HUDEP-2 (cell line): ENCODE measurements around the gene TACC3.
A peak's percentile ranks its signal among the peaks of the same experiment; 100 is the strongest.

Experiments
- DNase-seq, 76 experiments: peaks; one replicate each; lab custom pipeline; 2025; ENCODE audit not compliant: unreplicated experiment in 76 of 76; lab: John Stamatoyannopoulos, UW

The TACC3 gene

DNA sequence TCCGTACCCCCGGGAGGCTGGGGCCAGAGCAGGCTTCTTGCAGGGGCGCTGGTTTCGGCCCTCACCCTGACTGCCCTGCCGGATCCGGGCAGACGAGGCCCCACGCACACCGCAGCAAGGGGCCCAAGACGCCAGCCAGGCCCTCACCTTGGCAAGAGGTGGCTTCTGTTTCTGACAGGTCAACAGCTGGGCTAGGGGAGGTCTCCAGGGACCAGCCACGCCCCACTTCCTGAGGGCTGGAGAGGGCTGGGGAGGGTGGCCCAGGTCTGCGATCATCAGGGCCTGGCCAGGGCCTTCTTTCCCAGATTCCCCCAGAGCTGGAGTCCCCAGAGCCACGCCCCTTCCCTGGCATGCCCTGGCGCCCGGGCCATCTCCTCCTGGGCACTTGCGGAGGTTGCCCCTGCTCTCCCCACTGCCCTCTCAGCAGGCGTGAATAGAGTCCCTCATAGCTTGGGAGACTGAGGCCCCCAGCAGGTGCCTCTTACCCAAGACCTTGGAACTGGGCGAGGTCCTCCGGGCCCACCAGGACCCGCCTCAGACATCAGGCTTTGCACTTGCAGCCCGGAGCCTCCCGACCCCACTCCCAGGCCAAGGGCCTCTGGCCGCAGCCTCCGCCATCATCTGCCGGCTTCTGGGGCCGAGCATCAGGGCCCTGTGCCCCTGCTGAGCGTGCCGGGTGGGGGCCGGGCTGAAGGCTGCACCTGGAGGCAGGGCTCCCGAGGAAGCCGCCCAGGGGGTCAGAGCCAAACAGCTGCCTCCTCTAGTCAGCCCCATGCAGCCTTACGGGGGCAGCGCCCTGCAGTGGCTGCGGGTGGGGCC is 65.4 kb downstream of the TACC3 start:
- DNase-seq, result no peak

DNA sequence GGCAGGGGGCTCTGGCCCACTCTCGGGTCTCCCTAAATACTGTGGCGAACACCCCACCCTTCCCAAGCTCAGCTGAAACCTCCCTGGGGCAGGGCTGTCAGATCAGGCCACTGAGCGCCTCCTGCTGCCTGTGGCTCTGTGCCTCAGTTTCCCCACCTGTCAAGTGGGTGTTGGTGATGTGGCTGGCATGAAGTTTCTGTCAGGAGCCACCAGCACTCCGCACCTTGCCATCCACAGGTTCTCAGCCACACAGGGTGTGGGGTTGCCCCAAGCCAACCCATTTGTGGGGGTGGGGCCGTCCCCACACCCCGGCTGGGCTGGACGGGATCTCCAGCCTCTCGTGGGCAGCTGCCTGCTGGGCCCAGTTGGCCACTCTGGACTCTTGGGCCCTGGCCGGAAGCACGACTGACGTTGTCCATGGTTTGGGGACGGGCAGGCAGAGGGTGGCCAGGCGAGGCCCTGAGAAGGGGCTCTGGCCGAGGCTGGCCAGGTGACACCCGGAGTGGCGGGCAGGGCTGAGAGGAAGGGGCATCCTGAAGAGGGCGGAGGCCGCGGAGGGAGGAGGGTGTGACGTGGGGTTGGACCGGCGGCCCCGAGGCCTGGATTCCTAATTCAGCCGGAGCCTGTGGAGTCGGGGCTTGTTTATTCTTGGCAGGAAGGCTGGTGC is 66.2 kb downstream of the TACC3 start:
- no peak for DNase-seq

DNA sequence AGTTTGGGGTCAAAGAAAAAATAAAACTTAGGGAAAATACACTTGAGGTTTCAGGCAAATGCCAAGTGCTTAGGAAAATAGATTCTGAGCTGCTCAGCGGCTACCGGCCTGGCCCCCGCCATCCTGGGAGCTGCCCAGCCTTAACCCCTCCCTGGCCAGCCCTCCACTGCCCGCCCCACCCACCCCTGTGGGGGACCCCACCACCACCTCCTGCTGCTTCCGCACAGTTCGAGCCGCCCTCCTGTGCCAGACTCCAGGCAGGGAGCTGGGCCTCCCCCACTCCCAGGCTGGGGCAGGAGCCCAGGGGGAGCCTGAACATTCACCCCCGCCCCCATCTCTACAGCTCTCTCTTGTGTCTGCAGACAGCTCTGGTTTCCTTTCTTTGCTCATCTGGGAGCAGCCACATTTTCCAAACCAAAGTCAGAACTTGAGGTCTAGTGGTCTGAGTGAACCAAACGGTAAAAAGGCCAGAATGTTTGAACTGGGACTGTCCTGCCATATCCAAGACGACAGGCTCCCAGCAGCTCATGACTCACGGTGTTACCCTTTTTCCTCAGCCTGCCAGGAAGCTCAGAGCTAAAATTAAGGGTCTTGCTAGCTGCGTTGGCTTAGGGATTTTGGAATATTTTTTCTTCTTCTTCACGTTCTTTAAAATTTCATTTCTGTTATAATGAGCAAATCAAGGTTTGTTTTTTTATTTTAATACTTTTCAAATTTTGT is 67.1 kb downstream of the TACC3 start:
- no peak for DNase-seq

DNA sequence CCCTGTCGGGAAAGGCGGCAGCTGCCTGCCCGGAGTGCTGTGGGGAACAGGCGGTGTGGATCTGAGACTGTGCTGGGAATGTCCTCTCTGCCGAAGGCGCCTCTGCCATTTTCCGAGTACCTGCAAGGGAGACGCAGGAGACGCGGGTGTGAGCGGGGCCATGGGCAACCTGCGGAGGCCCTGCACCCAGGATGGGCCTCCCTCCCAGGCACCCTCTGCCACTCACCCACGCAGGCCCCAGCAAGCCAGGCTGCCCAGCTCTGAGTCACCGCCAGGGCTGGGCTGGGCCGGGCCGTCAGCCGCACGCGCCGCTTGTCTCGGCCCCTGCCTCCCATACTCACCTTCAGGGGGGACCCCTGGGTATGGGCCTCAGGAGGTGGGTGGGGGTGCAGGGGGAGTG is 68.2 kb downstream of the TACC3 start:
- DNase-seq, result no peak

DNA sequence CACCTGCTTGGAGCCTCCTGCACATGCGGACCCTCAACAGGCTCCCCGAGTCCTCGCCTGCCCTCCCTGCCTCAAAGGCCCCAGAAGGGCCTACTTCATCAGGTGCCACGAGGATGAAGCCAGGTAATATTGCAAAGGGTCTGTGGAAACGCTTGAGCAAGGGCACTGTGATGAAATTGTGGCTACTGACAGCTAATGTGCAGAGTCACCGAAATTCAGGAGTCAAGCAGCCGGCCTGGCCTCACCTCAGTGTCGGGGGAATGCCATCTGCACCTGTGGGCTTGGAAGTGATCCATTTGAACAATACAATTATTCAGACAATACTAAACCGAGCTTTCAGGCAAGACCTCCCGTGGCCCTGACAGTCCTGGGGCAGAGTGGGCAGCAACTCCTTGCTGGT is 68.7 kb downstream of the TACC3 start:
- no peak for DNase-seq

DNA sequence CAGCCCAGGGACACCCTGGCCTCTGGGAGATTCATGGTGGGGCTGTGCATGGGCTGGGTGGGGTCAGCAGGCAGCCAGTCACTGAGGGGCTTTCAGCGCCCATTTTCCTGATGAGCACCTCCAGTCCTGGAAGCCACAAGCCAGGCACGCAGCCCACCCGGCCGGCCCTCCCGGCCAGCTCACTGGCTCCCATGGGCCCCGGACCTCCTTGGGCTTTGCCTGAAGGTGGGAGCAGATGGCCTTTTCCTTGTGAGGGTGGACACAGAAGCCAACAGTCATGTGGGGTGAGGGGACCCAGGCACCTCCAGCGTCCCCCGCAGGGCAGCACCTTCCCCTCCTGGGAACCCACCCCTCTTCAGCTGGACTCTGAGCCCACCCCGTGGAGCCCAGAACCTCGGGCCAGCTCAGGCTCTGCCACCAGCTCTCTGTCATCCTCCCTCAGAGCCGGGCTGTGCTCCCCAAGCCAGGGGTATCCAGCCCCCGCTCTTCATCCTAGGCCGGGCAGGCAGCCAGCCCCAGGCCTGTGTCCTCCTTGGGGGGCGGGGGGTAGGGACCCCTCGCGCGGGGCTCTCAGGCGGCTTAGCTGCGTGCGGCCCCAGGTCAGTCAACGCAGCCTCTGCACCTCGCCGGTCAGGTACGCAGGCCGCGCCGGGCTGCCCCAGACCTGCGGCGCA is 71.0 kb downstream of the TACC3 start:
- DNase-seq, result no peak

DNA sequence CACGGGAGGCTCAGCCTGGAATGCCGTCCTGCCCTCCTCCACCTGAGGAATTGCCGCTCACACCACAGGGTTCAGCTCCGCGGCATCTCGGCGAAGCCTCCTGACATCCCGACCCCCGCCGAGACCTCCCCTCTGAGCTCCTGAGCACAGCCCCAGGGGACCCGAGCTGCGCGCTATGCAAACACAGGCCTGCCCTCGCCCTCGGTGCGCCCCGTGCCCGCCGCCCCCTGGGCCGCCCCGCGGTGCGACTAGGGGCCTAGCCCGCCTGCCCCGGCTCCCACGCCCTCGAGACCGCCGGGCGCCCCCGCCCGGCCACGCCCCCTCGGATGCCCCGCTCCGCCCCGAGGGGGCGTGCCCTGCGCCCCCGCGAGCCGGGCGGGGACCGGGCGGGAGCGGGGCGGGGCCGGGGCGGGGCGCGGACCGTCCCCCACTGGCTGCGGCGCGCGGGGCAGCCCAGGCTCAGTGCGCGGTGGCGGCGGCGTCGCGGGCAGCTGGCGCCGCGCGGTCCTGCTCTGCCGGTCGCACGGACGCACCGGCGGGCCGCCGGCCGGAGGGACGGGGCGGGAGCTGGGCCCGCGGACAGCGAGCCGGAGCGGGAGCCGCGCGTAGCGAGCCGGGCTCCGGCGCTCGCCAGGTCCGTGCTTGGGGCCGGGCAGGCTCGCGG is 71.6 kb downstream of the TACC3 start, which contains the start of gene FGFR3:
FGFR3 (plus strand) TSS at position 462 of the 664 bp plus-strand sequence. CDS start 642 bp downstream, outside the sequence.
- DNase-seq, result peak in 28 of 76 experiments; percentile 9 to 45 (median 25)

DNA sequence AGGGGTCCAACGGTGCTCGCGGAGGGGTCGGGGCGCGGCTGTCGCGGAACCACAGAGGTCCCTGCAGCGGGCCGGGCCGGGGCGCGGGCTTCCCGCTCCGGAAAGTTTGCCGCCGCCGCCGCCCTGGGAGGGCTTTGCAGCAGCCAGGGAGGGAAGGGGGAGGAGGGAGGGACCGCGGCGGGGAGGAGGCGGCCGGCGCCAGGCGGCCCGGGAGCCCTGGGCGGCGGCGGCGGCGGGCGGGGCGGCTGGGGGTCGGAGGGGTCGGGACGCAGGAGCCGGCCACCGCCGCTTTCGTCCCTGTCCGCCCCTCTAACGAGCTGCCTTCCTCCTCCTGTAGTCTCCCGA is 72.1 kb downstream of the TACC3 start:
- DNase-seq, result peak in 30 of 76 experiments; percentile 6 to 57 (median 28)

DNA sequence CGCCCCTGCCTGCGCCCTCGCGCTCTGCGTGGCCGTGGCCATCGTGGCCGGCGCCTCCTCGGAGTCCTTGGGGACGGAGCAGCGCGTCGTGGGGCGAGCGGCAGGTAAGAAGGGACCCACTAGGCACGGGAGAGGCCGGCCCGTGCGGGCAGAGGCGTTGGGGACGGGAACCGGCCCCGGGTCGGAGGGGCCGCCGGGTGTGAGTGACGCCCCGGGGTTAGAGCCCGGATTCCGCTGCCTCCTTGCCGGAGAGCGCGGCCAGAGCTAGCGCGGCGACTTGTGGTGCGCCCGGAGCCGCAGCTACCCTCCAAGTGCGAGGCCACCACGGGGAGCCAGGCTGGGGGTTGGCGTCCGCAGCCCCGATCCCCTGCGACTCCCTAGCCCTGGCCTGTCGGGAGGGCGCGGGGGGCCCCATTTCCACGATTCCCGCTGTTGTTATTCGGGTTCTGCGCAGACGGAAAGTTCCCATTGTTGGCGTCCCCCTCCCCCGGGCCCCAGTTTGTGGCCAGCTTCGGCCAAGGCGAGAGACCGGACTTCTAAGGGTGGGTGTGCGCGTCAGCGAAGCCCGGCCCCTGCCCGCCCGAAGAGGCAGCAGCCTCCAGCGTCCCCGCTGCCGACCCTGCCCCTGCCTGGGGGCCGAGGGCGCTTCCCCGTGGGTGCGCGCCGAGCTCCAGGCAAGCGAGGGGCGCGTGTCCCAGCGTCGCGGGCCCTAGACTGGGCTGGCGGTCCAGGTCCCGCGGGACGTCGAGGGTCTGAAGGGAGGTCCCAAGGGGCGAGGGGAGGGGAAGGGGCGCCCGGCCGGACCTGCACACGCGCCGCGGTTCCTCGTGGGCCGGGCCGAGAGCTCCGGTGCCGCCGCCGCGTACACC is 72.9 kb downstream of the TACC3 start:
- peak in 2 of 76 experiments; percentile 24 to 48 for DNase-seq
